ENCODE measurements around the gene CARD8.
"Not testable (repeated sequence)": the region's sequence is repeated elsewhere in the genome, so short reads cannot be mapped to it uniquely, and the experiment has no call there.

Gene CARD8

DNA sequence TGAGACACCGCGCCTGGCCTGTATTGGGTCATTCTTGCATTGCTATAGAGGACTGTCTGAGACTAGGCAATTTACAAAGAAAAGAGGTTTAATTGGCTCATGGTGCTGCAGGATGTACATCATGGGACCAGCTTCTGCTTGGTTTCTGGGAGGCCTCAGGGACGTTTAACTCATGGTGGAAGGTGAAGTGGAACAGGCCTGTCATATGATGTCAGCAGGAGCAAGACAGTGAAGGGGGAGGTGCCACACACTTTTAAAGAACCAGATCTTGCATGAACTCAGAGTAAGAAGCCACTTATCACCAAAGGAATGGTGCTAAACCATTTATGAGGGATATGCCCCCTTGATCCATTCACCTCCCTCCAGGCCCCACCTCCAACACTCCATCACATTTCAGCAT, 18.7 kb downstream of the CARD8 start:
- Histone ChIP-seq H3K27ac (no peak overlapping the region), H3K4me3 (ENCODE audit: low read depth, low read length) (no peak overlapping the region), H3K27me3 (ENCODE audit: insufficient read depth, low read depth, severe bottlenecking) (no peaks in the 10 kb centered on the region), H3K36me3 (peaks cover 7% of the 10 kb centered on the region), H3K9me3 (ENCODE audit: severe bottlenecking) (no peaks in the 10 kb centered on the region)
- TF ChIP-seq, protein P1, sequence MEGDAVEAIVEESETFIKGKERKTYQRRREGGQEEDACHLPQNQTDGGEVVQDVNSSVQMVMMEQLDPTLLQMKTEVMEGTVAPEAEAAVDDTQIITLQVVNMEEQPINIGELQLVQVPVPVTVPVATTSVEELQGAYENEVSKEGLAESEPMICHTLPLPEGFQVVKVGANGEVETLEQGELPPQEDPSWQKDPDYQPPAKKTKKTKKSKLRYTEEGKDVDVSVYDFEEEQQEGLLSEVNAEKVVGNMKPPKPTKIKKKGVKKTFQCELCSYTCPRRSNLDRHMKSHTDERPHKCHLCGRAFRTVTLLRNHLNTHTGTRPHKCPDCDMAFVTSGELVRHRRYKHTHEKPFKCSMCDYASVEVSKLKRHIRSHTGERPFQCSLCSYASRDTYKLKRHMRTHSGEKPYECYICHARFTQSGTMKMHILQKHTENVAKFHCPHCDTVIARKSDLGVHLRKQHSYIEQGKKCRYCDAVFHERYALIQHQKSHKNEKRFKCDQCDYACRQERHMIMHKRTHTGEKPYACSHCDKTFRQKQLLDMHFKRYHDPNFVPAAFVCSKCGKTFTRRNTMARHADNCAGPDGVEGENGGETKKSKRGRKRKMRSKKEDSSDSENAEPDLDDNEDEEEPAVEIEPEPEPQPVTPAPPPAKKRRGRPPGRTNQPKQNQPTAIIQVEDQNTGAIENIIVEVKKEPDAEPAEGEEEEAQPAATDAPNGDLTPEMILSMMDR (IDR thresholded peaks at IDR 0.05; ENCODE audit: low read depth, low read length): no peak
- DNase-seq: no peak

DNA sequence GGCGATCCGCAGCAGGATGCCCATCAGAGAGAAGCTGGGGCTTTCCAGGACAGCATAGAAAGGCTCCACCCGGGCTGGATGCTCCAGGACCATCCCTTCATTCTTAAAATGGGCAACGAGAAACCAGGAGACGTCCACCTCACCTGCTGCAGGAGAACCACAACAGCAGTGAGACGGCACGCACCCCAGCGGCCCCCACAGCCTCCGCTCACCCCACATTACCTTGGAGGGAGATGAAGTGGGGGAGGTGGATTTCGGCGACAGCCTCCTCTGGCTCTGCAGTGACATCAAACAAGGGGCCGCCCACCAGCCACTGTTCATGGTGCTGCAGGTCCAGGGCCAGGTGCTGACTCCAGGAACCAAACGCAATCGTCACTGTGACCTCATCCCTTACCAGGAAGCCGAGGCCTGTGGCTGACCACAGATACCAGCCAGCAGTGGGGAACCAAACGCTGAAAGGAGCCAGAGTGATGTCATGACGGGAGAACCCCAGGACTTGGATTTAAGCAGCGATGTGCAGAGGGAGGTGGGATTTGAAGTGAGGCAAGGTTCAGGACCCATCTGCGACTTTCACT, 25.1 kb downstream of the CARD8 start:
- TF ChIP-seq, protein P1 (IDR thresholded peaks at IDR 0.05; ENCODE audit: low read depth, low read length): no peak
- H3K36me3 ChIP-seq: peaks cover 6% of the 10 kb centered on the region

DNA sequence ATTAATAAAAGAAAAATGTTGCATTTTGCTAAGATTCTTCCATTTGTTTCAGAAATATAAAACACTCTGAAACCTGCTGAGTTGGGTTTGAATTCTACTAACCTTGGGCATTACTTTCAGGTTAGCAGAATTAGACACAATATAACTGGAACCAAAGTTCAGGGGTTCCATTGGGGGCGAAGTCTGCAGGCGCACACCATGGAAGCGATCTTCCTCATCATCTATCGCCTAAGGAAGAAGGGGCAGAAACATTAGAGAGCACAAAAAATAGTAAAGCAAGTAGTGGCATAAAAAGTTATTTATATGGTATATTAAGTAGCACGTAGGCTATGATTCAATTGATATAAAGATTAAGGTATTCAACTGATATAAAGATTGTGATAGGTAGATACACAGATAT, 34.1 kb downstream of the CARD8 start:
- no peak for DNase-seq
- H3K4me3 ChIP-seq (ENCODE audit: low read depth, low read length): no peak overlapping the region
- H3K36me3 ChIP-seq: no peaks in the 10 kb centered on the region; the same call in 1 of the 2 replicates

More for the DNA sequence above, 25.1 kb downstream of the CARD8 start:
- Histone ChIP-seq H3K27me3 (ENCODE audit: insufficient read depth, low read depth, severe bottlenecking) (no peaks in the 10 kb centered on the region), H3K27ac (no peak overlapping the region), H3K4me3 (ENCODE audit: low read depth, low read length) (no peak overlapping the region), H3K9me3 (ENCODE audit: severe bottlenecking) (no peaks in the 10 kb centered on the region)
- DNase-seq: no peak

DNA sequence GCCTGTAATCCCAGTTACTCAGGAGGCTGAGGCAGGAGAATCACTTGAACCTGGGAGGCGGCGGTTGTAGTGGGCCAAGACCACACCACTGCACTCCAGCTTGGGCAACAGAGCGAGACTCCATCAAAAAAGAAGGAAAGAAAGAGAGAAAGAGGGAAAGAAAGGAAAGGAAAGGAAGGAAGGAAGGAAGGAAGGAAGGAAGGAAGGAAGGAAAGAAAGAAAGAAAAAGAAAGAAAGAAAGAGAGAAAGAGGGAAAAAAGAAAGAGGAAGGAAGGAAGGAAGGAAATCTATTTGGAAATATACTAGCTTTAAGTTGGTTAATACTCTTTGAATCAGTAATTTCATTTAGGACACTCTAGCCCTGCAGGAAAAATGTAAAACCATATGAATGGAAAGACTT, 34.9 kb downstream of the CARD8 start:
- not testable (repeated sequence) for DNase-seq; H3K9me3 ChIP-seq (ENCODE audit: severe bottlenecking); H3K27me3 ChIP-seq (ENCODE audit: insufficient read depth, low read depth, severe bottlenecking); H3K36me3 ChIP-seq; H3K4me3 ChIP-seq (ENCODE audit: low read depth, low read length); H3K27ac ChIP-seq

More for the DNA sequence above, 34.1 kb downstream of the CARD8 start:
- TF ChIP-seq, protein P1 (IDR thresholded peaks at IDR 0.05; ENCODE audit: low read depth, low read length): no peak
- H3K27ac ChIP-seq: no peak overlapping the region
- H3K27me3 ChIP-seq (ENCODE audit: insufficient read depth, low read depth, severe bottlenecking): no peaks in the 10 kb centered on the region
- no peaks in the 10 kb centered on the region for H3K9me3 ChIP-seq (ENCODE audit: severe bottlenecking)

DNA sequence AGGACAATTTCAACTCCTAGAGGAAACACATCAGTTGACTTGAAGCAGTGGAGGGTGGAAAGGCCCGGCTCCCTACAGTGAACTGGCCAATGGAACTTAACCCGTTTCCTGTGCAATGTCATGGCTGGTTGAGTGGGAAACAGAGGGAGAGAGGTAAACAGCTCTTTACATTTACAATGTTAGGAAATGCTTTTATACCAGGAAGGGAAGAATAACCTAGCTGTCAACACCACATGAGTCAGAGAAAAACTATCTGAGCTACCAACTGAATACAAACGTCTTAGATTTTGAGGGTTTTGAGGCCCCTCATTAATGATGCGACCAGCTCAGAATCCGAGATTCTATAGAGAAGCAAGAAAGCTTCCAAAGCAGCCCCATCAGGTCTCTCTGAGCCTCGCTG, 36.7 kb downstream of the CARD8 start:
- TF ChIP-seq, protein P1 (IDR thresholded peaks at IDR 0.05; ENCODE audit: low read depth, low read length): no peak
- no peak overlapping the region for H3K4me3 ChIP-seq (ENCODE audit: low read depth, low read length)
- no peaks in the 10 kb centered on the region for H3K9me3 ChIP-seq (ENCODE audit: severe bottlenecking)
- H3K27ac ChIP-seq: no peak overlapping the region
- H3K36me3 ChIP-seq: no peaks in the 10 kb centered on the region; the same call in 1 of the 2 replicates
- DNase-seq: no peak
- no peaks in the 10 kb centered on the region for H3K27me3 ChIP-seq (ENCODE audit: insufficient read depth, low read depth, severe bottlenecking)

DNA sequence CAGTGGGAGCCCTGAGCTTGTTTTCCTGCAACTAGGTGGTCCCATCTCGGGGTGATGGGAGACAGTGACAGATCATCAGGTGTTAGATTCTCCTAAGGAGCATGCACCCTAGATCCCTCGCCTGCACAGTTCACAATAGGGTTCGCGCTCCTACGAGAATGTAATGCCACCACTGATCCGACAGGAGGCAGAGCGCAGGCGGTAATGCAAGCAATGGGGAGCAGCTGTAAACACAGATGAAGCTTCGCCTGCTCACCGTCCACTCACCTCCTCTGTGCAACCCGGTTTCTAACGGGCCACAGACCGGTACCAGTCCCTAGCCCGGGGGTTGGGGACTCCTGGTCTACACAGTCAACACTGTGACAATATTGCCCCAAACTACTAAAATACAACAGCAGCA, 38.8 kb downstream of the CARD8 start:
- TF ChIP-seq, protein P1 (IDR thresholded peaks at IDR 0.05; ENCODE audit: low read depth, low read length): no peak
- H3K4me3 ChIP-seq (ENCODE audit: low read depth, low read length): no peak overlapping the region
- no peaks in the 10 kb centered on the region for H3K27me3 ChIP-seq (ENCODE audit: insufficient read depth, low read depth, severe bottlenecking)
- H3K36me3 ChIP-seq: no peaks in the 10 kb centered on the region; the same call in 1 of the 2 replicates
- no peaks in the 10 kb centered on the region for H3K9me3 ChIP-seq (ENCODE audit: severe bottlenecking)
- no peak for DNase-seq
- H3K27ac ChIP-seq: no peak overlapping the region
